ENCODE measurements around the gene RAB9B.

Gene RAB9B

GRCh38 chrX:103831803-103832544, at the start of gene RAB9B:
TSS of gene RAB9B (minus strand) at chrX:103832257. CDS start at chrX:103825784, 6,473 bp downstream.
- H3K4me3 ChIP-seq (ENCODE audit: low read depth in 1 of 2, low read length in 2 of 2), result peak within 1 kb of the TSS; percentile 62 to 72
- H3K27ac ChIP-seq (ENCODE audit: low read depth, low read length), result no peak within 1 kb of the TSS
- H3K4me1 ChIP-seq (ENCODE audit: control insufficient read depth in 1 of 2, insufficient read depth in 2 of 2, low read length in 2 of 2), result peaks cover 4 to 6% of the 10 kb centered on the region in 2 donors
- H3K9ac ChIP-seq (ENCODE audit: low read depth in 1 of 2, low read length in 2 of 2), result peak within 1 kb of the TSS; percentile 32 to 43
- no peaks in the 10 kb centered on the region for H3K9me3 ChIP-seq (ENCODE audit: control insufficient read depth in 1 of 2, low read length in 2 of 2)
- H3K36me3 ChIP-seq (ENCODE audit: control insufficient read depth in 1 of 2, insufficient read depth in 2 of 2, low read length in 2 of 2), result no peaks in the 10 kb centered on the region
- H3K27me3 ChIP-seq (ENCODE audit: control insufficient read depth in 1 of 2, insufficient read depth in 2 of 2, low read length in 2 of 2), result no peaks in the 10 kb centered on the region

GRCh38 chrX:103879339-103879738, 47.3 kb upstream of the RAB9B start:
- Histone ChIP-seq H3K36me3 (ENCODE audit: control insufficient read depth in 1 of 2, insufficient read depth in 2 of 2, low read length in 2 of 2) (no peaks in the 10 kb centered on the region), H3K9ac (ENCODE audit: low read depth in 1 of 2, low read length in 2 of 2) (no peak overlapping the region), H3K4me3 (ENCODE audit: low read depth in 1 of 2, low read length in 2 of 2) (no peak overlapping the region), H3K27me3 (ENCODE audit: control insufficient read depth in 1 of 2, insufficient read depth in 2 of 2, low read length in 2 of 2) (no peaks in the 10 kb centered on the region), H3K27ac (ENCODE audit: low read depth, low read length) (no peak overlapping the region), H3K9me3 (ENCODE audit: control insufficient read depth in 1 of 2, low read length in 2 of 2) (no peaks in the 10 kb centered on the region), H3K4me1 (ENCODE audit: control insufficient read depth in 1 of 2, insufficient read depth in 2 of 2, low read length in 2 of 2) (peaks cover 0 to 3% of the 10 kb centered on the region in 2 donors)

GRCh38 chrX:103878466-103879122, 46.5 kb upstream of the RAB9B start:
- no peaks in the 10 kb centered on the region for H3K36me3 ChIP-seq (ENCODE audit: control insufficient read depth in 1 of 2, insufficient read depth in 2 of 2, low read length in 2 of 2)
- no peak overlapping the region for H3K9ac ChIP-seq (ENCODE audit: low read depth in 1 of 2, low read length in 2 of 2)
- H3K9me3 ChIP-seq (ENCODE audit: control insufficient read depth in 1 of 2, low read length in 2 of 2), result no peaks in the 10 kb centered on the region
- H3K27me3 ChIP-seq (ENCODE audit: control insufficient read depth in 1 of 2, insufficient read depth in 2 of 2, low read length in 2 of 2), result no peaks in the 10 kb centered on the region
- H3K4me3 ChIP-seq (ENCODE audit: low read depth in 1 of 2, low read length in 2 of 2), result no peak overlapping the region
- H3K27ac ChIP-seq (ENCODE audit: low read depth, low read length), result no peak overlapping the region
- H3K4me1 ChIP-seq (ENCODE audit: control insufficient read depth in 1 of 2, insufficient read depth in 2 of 2, low read length in 2 of 2), result peaks cover 0 to 3% of the 10 kb centered on the region in 2 donors

GRCh38 chrX:103877571-103877970, 45.5 kb upstream of the RAB9B start:
- H3K36me3 ChIP-seq (ENCODE audit: control insufficient read depth in 1 of 2, insufficient read depth in 2 of 2, low read length in 2 of 2), result no peaks in the 10 kb centered on the region
- peaks cover 0 to 3% of the 10 kb centered on the region in 2 donors for H3K4me1 ChIP-seq (ENCODE audit: control insufficient read depth in 1 of 2, insufficient read depth in 2 of 2, low read length in 2 of 2)
- no peak overlapping the region for H3K9ac ChIP-seq (ENCODE audit: low read depth in 1 of 2, low read length in 2 of 2)
- no peaks in the 10 kb centered on the region for H3K27me3 ChIP-seq (ENCODE audit: control insufficient read depth in 1 of 2, insufficient read depth in 2 of 2, low read length in 2 of 2)
- H3K27ac ChIP-seq (ENCODE audit: low read depth, low read length), result no peak overlapping the region
- no peaks in the 10 kb centered on the region for H3K9me3 ChIP-seq (ENCODE audit: control insufficient read depth in 1 of 2, low read length in 2 of 2)
- H3K4me3 ChIP-seq (ENCODE audit: low read depth in 1 of 2, low read length in 2 of 2), result no peak overlapping the region

GRCh38 chrX:103864886-103865534, 33.0 kb upstream of the RAB9B start:
- peaks cover 0 to 8% of the 10 kb centered on the region in 2 donors for H3K4me1 ChIP-seq (ENCODE audit: control insufficient read depth in 1 of 2, insufficient read depth in 2 of 2, low read length in 2 of 2)
- no peaks in the 10 kb centered on the region for H3K27me3 ChIP-seq (ENCODE audit: control insufficient read depth in 1 of 2, insufficient read depth in 2 of 2, low read length in 2 of 2)
- no peaks in the 10 kb centered on the region for H3K9me3 ChIP-seq (ENCODE audit: control insufficient read depth in 1 of 2, low read length in 2 of 2)
- no peak overlapping the region for H3K4me3 ChIP-seq (ENCODE audit: low read depth in 1 of 2, low read length in 2 of 2)
- H3K27ac ChIP-seq (ENCODE audit: low read depth, low read length), result no peak overlapping the region
- H3K9ac ChIP-seq (ENCODE audit: low read depth in 1 of 2, low read length in 2 of 2), result no peak overlapping the region
- H3K36me3 ChIP-seq (ENCODE audit: control insufficient read depth in 1 of 2, insufficient read depth in 2 of 2, low read length in 2 of 2), result no peaks in the 10 kb centered on the region

GRCh38 chrX:103864149-103864548, 32.1 kb upstream of the RAB9B start:
- no peaks in the 10 kb centered on the region for H3K9me3 ChIP-seq (ENCODE audit: control insufficient read depth in 1 of 2, low read length in 2 of 2)
- no peak overlapping the region for H3K4me3 ChIP-seq (ENCODE audit: low read depth in 1 of 2, low read length in 2 of 2)
- H3K9ac ChIP-seq (ENCODE audit: low read depth in 1 of 2, low read length in 2 of 2), result no peak overlapping the region
- no peak overlapping the region for H3K27ac ChIP-seq (ENCODE audit: low read depth, low read length)
- peaks cover 0 to 8% of the 10 kb centered on the region in 2 donors for H3K4me1 ChIP-seq (ENCODE audit: control insufficient read depth in 1 of 2, insufficient read depth in 2 of 2, low read length in 2 of 2)
- H3K36me3 ChIP-seq (ENCODE audit: control insufficient read depth in 1 of 2, insufficient read depth in 2 of 2, low read length in 2 of 2), result no peaks in the 10 kb centered on the region
- no peaks in the 10 kb centered on the region for H3K27me3 ChIP-seq (ENCODE audit: control insufficient read depth in 1 of 2, insufficient read depth in 2 of 2, low read length in 2 of 2)

GRCh38 chrX:103861200-103861599, 29.1 kb upstream of the RAB9B start:
- Histone ChIP-seq H3K36me3 (ENCODE audit: control insufficient read depth in 1 of 2, insufficient read depth in 2 of 2, low read length in 2 of 2) (no peaks in the 10 kb centered on the region), H3K9ac (ENCODE audit: low read depth in 1 of 2, low read length in 2 of 2) (no peak overlapping the region), H3K4me3 (ENCODE audit: low read depth in 1 of 2, low read length in 2 of 2) (no peak overlapping the region), H3K27ac (ENCODE audit: low read depth, low read length) (no peak overlapping the region), H3K4me1 (ENCODE audit: control insufficient read depth in 1 of 2, insufficient read depth in 2 of 2, low read length in 2 of 2) (peaks cover 0 to 8% of the 10 kb centered on the region in 2 donors), H3K27me3 (ENCODE audit: control insufficient read depth in 1 of 2, insufficient read depth in 2 of 2, low read length in 2 of 2) (no peaks in the 10 kb centered on the region), H3K9me3 (ENCODE audit: control insufficient read depth in 1 of 2, low read length in 2 of 2) (no peaks in the 10 kb centered on the region)

GRCh38 chrX:103849558-103849957, 17.5 kb upstream of the RAB9B start:
- no peaks in the 10 kb centered on the region for H3K36me3 ChIP-seq (ENCODE audit: control insufficient read depth in 1 of 2, insufficient read depth in 2 of 2, low read length in 2 of 2)
- no peaks in the 10 kb centered on the region for H3K9me3 ChIP-seq (ENCODE audit: control insufficient read depth in 1 of 2, low read length in 2 of 2)
- H3K9ac ChIP-seq (ENCODE audit: low read depth in 1 of 2, low read length in 2 of 2), result no peak overlapping the region
- H3K27ac ChIP-seq (ENCODE audit: low read depth, low read length), result no peak overlapping the region
- H3K4me1 ChIP-seq (ENCODE audit: control insufficient read depth in 1 of 2, insufficient read depth in 2 of 2, low read length in 2 of 2), result no peaks in the 10 kb centered on the region
- no peaks in the 10 kb centered on the region for H3K27me3 ChIP-seq (ENCODE audit: control insufficient read depth in 1 of 2, insufficient read depth in 2 of 2, low read length in 2 of 2)
- H3K4me3 ChIP-seq (ENCODE audit: low read depth in 1 of 2, low read length in 2 of 2), result no peak overlapping the region

- no peaks in the 10 kb centered on the region for H3K27me3 ChIP-seq (ENCODE audit: control insufficient read depth in 1 of 2, insufficient read depth in 2 of 2, low read length in 2 of 2)
- no peaks in the 10 kb centered on the region for H3K9me3 ChIP-seq (ENCODE audit: control insufficient read depth in 1 of 2, low read length in 2 of 2)
- no peak overlapping the region for H3K27ac ChIP-seq (ENCODE audit: low read depth, low read length)
- H3K9ac ChIP-seq (ENCODE audit: low read depth in 1 of 2, low read length in 2 of 2), result no peak overlapping the region
- H3K4me3 ChIP-seq (ENCODE audit: low read depth in 1 of 2, low read length in 2 of 2), result no peak overlapping the region
- H3K4me1 ChIP-seq (ENCODE audit: control insufficient read depth in 1 of 2, insufficient read depth in 2 of 2, low read length in 2 of 2), result no peaks in the 10 kb centered on the region
- H3K36me3 ChIP-seq (ENCODE audit: control insufficient read depth in 1 of 2, insufficient read depth in 2 of 2, low read length in 2 of 2), result no peaks in the 10 kb centered on the region
Observed at GRCh38 chrX:103847174-103847870, 15.3 kb upstream of the RAB9B start.

GRCh38 chrX:103846386-103846785, 14.3 kb upstream of the RAB9B start:
- Histone ChIP-seq H3K4me1 (ENCODE audit: control insufficient read depth in 1 of 2, insufficient read depth in 2 of 2, low read length in 2 of 2) (no peaks in the 10 kb centered on the region), H3K27me3 (ENCODE audit: control insufficient read depth in 1 of 2, insufficient read depth in 2 of 2, low read length in 2 of 2) (no peaks in the 10 kb centered on the region), H3K9me3 (ENCODE audit: control insufficient read depth in 1 of 2, low read length in 2 of 2) (no peaks in the 10 kb centered on the region), H3K4me3 (ENCODE audit: low read depth in 1 of 2, low read length in 2 of 2) (no peak overlapping the region), H3K27ac (ENCODE audit: low read depth, low read length) (no peak overlapping the region), H3K36me3 (ENCODE audit: control insufficient read depth in 1 of 2, insufficient read depth in 2 of 2, low read length in 2 of 2) (no peaks in the 10 kb centered on the region), H3K9ac (ENCODE audit: low read depth in 1 of 2, low read length in 2 of 2) (no peak overlapping the region)

Measured in duodenal mucosa (tissue), 2 donors.